Measurements from ENCODE around the gene CNBP. TPM values are rescaled to one million over a fixed set of nuclear protein-coding genes. Genes with fewer than 3 reads are reported as not detected.

CNBP gene
- total and polyA plus RNA-seq, 2 of the 13 experiments (the other 11 are each of a cell fraction or from before 2014, with no cell fraction given) = 282 to 354 TPM

DNA sequence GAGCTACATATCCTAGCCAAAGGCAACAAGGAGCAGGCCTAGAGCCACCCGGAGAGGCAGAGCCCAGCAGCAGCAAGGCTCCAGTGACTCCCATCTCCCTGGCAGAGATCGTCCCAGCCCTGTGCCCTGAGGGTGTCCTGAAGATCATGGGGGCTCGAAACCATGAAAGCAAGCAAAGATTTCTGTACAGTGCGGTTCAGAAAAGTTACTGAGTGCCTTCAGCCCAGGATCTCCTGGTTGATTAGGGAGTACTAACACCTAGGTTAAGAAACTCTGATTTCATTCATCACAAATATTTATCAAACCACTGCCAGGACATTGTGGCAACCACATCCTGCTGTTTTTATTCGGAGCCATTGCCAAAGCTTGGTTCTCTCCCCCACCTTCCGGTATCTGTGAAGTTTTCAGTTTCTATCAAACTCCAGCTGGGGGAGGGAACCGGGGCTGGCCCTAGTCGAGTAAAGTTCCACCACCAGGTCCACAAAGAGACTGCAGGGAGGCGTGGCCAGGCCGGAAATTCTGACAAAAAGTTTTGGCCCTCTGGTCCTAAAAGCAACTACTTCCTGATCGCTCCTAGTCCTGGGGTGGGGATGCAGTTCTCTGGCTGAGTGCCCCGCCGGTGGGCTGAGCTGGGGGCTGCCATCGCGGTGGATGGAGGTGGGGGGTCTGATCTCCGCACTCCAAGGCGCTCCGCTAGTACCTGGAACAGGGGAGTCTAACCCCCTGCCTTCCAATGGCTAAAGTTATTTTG lies 63.3 kb downstream of the CNBP start (continued):
- TF ChIP-seq, protein P1, sequence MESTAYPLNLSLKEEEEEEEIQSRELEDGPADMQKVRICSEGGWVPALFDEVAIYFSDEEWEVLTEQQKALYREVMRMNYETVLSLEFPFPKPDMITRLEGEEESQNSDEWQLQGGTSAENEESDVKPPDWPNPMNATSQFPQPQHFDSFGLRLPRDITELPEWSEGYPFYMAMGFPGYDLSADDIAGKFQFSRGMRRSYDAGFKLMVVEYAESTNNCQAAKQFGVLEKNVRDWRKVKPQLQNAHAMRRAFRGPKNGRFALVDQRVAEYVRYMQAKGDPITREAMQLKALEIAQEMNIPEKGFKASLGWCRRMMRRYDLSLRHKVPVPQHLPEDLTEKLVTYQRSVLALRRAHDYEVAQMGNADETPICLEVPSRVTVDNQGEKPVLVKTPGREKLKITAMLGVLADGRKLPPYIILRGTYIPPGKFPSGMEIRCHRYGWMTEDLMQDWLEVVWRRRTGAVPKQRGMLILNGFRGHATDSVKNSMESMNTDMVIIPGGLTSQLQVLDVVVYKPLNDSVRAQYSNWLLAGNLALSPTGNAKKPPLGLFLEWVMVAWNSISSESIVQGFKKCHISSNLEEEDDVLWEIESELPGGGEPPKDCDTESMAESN (CRISPR knock-in tag; conservative IDR thresholded peaks at IDR 0.05) = peak; percentile 25; the same call in 1 of the 2 replicates
- TF ChIP-seq ZNF556 (CRISPR knock-in tag; IDR thresholded peaks at IDR 0.05; ENCODE audit: borderline replicate concordance) = no peak; the same call in 1 of the 2 replicates
- no peak; the same call in 1 of the 2 replicates for TF ChIP-seq LCORL (IDR thresholded peaks at IDR 0.05)
- peak; percentile 64; the same call in 1 of the 2 replicates for TF ChIP-seq LCORL (CRISPR knock-in tag; IDR thresholded peaks at IDR 0.05)
- peak; percentile 27; the same call in 1 of the 2 replicates for TF ChIP-seq HNF4A (CRISPR knock-in tag; IDR thresholded peaks at IDR 0.05)
- 0 out of 2 replicates have a peak, but pooled peaks have one; percentile 53 for TF ChIP-seq POLR2AphosphoS5 (IDR thresholded peaks at IDR 0.05; ENCODE audit: low read depth, low read length)
- TF ChIP-seq, protein P2, sequence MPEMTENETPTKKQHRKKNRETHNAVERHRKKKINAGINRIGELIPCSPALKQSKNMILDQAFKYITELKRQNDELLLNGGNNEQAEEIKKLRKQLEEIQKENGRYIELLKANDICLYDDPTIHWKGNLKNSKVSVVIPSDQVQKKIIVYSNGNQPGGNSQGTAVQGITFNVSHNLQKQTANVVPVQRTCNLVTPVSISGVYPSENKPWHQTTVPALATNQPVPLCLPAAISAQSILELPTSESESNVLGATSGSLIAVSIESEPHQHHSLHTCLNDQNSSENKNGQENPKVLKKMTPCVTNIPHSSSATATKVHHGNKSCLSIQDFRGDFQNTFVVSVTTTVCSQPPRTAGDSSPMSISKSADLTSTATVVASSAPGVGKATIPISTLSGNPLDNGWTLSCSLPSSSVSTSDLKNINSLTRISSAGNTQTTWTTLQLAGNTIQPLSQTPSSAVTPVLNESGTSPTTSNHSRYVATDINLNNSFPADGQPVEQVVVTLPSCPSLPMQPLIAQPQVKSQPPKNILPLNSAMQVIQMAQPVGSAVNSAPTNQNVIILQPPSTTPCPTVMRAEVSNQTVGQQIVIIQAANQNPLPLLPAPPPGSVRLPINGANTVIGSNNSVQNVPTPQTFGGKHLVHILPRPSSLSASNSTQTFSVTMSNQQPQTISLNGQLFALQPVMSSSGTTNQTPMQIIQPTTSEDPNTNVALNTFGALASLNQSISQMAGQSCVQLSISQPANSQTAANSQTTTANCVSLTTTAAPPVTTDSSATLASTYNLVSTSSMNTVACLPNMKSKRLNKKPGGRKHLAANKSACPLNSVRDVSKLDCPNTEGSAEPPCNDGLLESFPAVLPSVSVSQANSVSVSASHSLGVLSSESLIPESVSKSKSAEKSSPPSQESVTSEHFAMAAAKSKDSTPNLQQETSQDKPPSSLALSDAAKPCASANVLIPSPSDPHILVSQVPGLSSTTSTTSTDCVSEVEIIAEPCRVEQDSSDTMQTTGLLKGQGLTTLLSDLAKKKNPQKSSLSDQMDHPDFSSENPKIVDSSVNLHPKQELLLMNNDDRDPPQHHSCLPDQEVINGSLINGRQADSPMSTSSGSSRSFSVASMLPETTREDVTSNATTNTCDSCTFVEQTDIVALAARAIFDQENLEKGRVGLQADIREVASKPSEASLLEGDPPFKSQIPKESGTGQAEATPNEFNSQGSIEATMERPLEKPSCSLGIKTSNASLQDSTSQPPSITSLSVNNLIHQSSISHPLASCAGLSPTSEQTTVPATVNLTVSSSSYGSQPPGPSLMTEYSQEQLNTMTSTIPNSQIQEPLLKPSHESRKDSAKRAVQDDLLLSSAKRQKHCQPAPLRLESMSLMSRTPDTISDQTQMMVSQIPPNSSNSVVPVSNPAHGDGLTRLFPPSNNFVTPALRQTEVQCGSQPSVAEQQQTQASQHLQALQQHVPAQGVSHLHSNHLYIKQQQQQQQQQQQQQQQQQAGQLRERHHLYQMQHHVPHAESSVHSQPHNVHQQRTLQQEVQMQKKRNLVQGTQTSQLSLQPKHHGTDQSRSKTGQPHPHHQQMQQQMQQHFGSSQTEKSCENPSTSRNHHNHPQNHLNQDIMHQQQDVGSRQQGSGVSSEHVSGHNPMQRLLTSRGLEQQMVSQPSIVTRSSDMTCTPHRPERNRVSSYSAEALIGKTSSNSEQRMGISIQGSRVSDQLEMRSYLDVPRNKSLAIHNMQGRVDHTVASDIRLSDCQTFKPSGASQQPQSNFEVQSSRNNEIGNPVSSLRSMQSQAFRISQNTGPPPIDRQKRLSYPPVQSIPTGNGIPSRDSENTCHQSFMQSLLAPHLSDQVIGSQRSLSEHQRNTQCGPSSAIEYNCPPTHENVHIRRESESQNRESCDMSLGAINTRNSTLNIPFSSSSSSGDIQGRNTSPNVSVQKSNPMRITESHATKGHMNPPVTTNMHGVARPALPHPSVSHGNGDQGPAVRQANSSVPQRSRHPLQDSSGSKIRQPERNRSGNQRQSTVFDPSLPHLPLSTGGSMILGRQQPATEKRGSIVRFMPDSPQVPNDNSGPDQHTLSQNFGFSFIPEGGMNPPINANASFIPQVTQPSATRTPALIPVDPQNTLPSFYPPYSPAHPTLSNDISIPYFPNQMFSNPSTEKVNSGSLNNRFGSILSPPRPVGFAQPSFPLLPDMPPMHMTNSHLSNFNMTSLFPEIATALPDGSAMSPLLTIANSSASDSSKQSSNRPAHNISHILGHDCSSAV (CRISPR knock-in tag; IDR thresholded peaks at IDR 0.05; ENCODE audit: borderline replicate concordance) = no peak
- TF ChIP-seq PATZ1 (CRISPR knock-in tag; IDR thresholded peaks at IDR 0.05) = peak; percentile 21
- no peak for TF ChIP-seq NFIC (IDR thresholded peaks at IDR 0.05; ENCODE audit: low read length)
- no peak for TF ChIP-seq RNF219 (CRISPR knock-in tag; IDR thresholded peaks at IDR 0.05)
- no peak for TF ChIP-seq NPAS2 (CRISPR knock-in tag; IDR thresholded peaks at IDR 0.05; ENCODE audit: borderline replicate concordance)
- TF ChIP-seq YEATS4 (CRISPR knock-in tag; IDR thresholded peaks at IDR 0.05; ENCODE audit: borderline replicate concordance) = no peak
- TF ChIP-seq ZBTB7B (CRISPR knock-in tag; IDR thresholded peaks at IDR 0.05) = peak; percentile 43; the same call in 1 of the 2 replicates
- TF ChIP-seq MYNN (CRISPR knock-in tag; IDR thresholded peaks at IDR 0.05; ENCODE audit: low read depth) = 0 out of 2 replicates have a peak, but pooled peaks have one; percentile 58

Data from HepG2 (cell line).